ENCODE measurements around the gene CAMK1. TPM values are rescaled to one million over a fixed set of nuclear protein-coding genes. Genes with fewer than 3 reads are reported as not detected.

The CAMK1 gene
- total RNA-seq, 2 donors from 2014 or later: 1.9 to 2.2 TPM

DNA sequence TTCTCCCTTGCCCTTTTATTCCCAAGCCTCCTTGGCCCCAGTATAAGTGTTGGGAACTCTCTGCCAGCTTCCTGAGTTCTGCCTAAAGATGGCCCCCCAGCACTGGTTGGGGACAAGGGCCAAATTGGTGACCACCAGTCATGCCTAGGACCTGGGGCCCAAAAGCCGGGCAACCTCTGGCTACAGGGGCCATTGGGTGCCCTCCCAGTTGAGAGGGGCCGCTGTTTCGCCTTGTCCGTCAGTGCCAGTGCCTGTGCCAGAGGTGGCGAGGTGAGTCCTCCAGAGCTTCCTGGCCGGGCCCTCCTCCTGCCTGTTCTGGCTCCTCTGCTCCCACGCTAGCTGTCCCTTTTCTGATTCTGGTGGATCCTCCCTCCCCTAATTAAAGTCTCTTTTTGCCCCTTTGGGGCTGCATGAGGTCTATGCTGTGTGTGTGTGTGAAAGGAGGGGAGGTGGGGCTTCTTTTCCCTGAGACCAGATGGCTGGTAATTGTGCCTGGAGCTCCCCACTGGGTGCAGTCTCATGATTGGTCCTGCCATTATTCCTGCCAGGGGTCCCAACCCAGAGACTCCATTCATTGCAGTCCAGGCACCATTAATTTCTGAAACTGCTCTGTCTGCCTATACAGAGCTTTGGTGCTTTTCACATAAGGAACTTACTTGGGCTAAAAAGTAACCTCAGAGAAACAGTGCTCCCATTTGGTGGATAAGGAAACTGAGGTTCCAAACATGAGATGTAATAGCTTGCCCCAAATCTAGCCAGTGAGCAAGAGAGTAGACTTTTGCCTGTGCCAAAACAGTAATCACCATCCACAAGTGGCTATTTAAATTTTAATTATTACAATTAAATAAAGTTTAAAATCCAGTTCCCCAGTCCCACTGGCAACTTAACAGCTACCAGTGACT is 37.2 kb upstream of the CAMK1 start:
- Mint-ChIP-seq H3K27me3 (no peaks in the 10 kb centered on the region), H3K4me3 (no peak overlapping the region), H3K36me3 (ENCODE audit: low read depth) (peaks cover 12% of the 10 kb centered on the region), H3K27ac (peak overlapping the region; percentile 94), H3K4me1 (peaks cover 44% of the 10 kb centered on the region)
- no peak for ATAC-seq
- no peaks in the 10 kb centered on the region for H3K9me3 ChIP-seq (ENCODE audit: control insufficient read depth, low read length, poor library complexity, severe bottlenecking)
- DNase-seq: no peak

DNA sequence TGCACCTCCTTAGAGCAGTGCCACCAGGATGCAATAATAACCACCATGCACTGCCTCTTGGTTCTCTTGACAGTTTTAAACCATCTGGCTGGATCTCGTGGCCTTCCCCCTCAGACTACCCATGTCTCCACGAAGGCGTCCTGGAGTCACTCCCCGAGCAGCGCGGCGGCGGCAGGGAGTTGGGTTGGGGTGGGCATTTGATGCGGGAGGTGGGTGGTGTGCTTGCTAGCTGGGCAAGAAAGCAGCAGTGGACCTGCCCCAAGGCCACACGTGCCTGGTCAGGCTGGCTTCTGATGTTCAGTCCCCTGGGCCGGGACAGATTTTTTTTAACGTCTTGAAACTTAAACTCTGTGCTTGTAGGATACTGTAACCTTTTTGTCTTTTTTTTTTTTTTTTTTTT is 36.4 kb upstream of the CAMK1 start:
- ATAC-seq (no peak), DNase-seq (no peak)
- no peaks in the 10 kb centered on the region for H3K27me3 Mint-ChIP-seq
- H3K4me3 Mint-ChIP-seq: no peak overlapping the region
- peaks cover 37% of the 10 kb centered on the region for H3K4me1 Mint-ChIP-seq
- peaks cover 7% of the 10 kb centered on the region for H3K36me3 Mint-ChIP-seq (ENCODE audit: low read depth)
- H3K9me3 ChIP-seq (ENCODE audit: control insufficient read depth, low read length, poor library complexity, severe bottlenecking): no peaks in the 10 kb centered on the region
- no peak overlapping the region for H3K27ac Mint-ChIP-seq

DNA sequence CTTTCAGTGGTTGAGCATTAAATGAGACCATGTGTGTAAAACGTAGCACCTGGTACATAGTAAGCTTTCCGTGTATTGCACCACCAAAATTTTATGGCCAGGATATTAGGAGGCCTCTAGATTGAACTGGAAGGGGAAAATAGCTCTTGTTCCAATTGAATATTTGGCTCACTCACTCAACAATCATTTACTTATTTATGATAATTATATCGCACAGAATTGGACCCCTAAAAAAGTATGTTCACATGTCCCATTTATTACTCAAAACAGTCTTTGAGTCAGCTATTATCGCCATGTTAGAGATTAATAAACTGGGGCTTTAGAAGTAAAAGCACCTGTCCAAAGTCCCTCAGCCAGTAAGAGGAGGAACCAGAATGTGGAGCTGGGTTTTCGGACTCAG is 35.2 kb upstream of the CAMK1 start:
- Mint-ChIP-seq H3K4me1 (peaks cover 31% of the 10 kb centered on the region), H3K27me3 (no peaks in the 10 kb centered on the region), H3K27ac (no peak overlapping the region), H3K4me3 (no peak overlapping the region), H3K36me3 (ENCODE audit: low read depth) (peaks cover 5% of the 10 kb centered on the region)
- H3K9me3 ChIP-seq (ENCODE audit: control insufficient read depth, low read length, poor library complexity, severe bottlenecking): no peaks in the 10 kb centered on the region
- DNase-seq: no peak
- no peak for ATAC-seq

DNA sequence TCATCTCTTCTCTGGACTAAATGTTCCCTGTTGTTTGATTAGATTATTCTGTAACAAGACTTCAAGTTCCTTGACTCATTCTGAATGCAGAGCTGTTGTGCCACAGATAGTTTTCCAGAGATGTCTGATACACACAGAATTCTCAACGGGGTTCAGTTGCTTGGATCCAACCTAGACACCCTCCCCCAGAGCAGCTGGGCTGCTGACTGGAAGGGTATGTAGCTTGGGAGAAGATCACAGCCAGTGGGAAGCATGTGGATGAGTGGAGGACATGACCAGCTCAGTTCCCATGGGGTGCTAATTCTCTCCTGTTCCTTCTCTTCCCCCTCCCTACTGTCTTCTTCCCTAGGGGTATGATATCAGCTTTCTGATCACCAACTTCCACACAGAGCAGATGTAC is 33.7 kb upstream of the CAMK1 start:
- Mint-ChIP-seq H3K4me3 (no peak overlapping the region), H3K27me3 (no peaks in the 10 kb centered on the region), H3K36me3 (ENCODE audit: low read depth) (peaks cover 5% of the 10 kb centered on the region), H3K27ac (peak overlapping the region; percentile 86), H3K4me1 (peaks cover 20% of the 10 kb centered on the region)
- DNase-seq (no peak), ATAC-seq (no peak)
- H3K9me3 ChIP-seq (ENCODE audit: control insufficient read depth, low read length, poor library complexity, severe bottlenecking): no peaks in the 10 kb centered on the region

DNA sequence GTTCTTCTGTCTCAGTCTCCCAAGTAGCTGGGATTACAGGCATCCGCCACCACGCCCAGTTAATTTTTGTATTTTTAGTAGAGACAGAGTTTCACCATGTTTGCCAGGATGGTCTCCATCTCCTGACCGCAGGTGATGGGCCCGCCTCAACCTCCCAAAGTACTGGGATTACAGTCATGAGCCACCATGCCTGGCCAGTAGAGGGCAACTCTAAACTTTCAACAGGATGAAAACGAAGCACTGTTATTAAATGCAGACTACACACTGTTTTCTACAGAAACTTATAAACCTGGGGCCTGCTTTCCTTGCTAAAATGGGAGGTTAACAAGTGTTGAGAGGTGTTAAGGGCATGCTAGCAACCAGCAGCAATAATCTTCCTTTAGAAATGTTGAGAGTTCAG is 30.8 kb upstream of the CAMK1 start:
- H3K4me3 Mint-ChIP-seq: no peak overlapping the region
- H3K36me3 Mint-ChIP-seq (ENCODE audit: low read depth): peaks cover 5% of the 10 kb centered on the region
- H3K9me3 ChIP-seq (ENCODE audit: control insufficient read depth, low read length, poor library complexity, severe bottlenecking): no peaks in the 10 kb centered on the region
- no peaks in the 10 kb centered on the region for H3K27me3 Mint-ChIP-seq
- ATAC-seq: no peak
- H3K27ac Mint-ChIP-seq: no peak overlapping the region
- peaks cover 17% of the 10 kb centered on the region for H3K4me1 Mint-ChIP-seq
- no peak for DNase-seq

GRCh38 chr3:9797196-9797945 is 27.6 kb upstream of the CAMK1 start:
- ATAC-seq (no peak), DNase-seq (no peak)
- Mint-ChIP-seq H3K4me1 (peaks cover 25% of the 10 kb centered on the region), H3K27ac (peak overlapping the region; percentile 72), H3K36me3 (ENCODE audit: low read depth) (peaks cover 5% of the 10 kb centered on the region), H3K4me3 (no peak overlapping the region), H3K27me3 (no peaks in the 10 kb centered on the region)
- no peaks in the 10 kb centered on the region for H3K9me3 ChIP-seq (ENCODE audit: control insufficient read depth, low read length, poor library complexity, severe bottlenecking)

- peaks cover 6% of the 10 kb centered on the region for H3K36me3 Mint-ChIP-seq (ENCODE audit: low read depth)
- H3K4me3 Mint-ChIP-seq: peak overlapping the region; percentile 67
- H3K27ac Mint-ChIP-seq: peak overlapping the region; percentile 96
Measured at GRCh38 chr3:9795207-9795606, 25.5 kb upstream of the CAMK1 start.

GRCh38 chr3:9794400-9794799 is 24.7 kb upstream of the CAMK1 start:
- Mint-ChIP-seq H3K27me3 (no peaks in the 10 kb centered on the region), H3K27ac (peak overlapping the region; percentile 96), H3K4me3 (peak overlapping the region; percentile 97), H3K4me1 (peaks cover 34% of the 10 kb centered on the region), H3K36me3 (ENCODE audit: low read depth) (peaks cover 9% of the 10 kb centered on the region)
- no peak for DNase-seq
- ATAC-seq: no peak
- H3K9me3 ChIP-seq (ENCODE audit: control insufficient read depth, low read length, poor library complexity, severe bottlenecking): no peaks in the 10 kb centered on the region

More at GRCh38 chr3:9795207-9795606, 25.5 kb upstream of the CAMK1 start:
- Mint-ChIP-seq H3K27me3 (no peaks in the 10 kb centered on the region), H3K4me1 (peaks cover 31% of the 10 kb centered on the region)
- DNase-seq (no peak), ATAC-seq (no peak)
- no peaks in the 10 kb centered on the region for H3K9me3 ChIP-seq (ENCODE audit: control insufficient read depth, low read length, poor library complexity, severe bottlenecking)

DNA sequence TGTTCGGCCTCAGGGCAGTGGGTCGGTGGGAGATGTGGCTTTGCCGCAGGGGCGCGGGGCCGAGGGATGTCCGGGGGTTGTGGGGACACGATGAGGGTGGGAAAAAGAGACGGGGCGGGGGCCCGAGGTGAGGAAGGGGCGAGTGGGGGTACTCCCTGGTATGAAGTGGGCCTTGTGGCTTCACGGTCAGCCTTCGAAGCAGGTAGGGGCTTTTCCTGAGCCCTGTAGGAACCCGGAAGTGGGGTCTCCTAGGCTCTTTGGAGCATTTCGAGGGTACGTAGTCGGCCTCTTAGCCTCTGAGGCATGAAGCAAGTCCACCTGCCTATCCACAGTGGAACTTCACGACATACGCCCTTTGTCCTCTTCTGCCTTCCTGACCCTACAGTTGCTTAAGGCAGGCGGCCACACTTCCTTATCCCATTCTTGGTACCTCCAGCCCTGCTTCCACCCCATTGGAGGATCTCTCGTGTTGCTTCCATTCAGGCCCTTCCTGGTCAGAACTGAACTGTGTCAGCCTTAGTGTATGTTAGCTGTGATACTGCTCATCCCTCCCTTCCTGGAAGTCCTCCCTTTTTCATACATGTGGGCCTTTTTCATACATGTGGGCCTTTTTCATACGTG is 23.5 kb upstream of the CAMK1 start:
- peaks cover 12% of the 10 kb centered on the region for H3K36me3 Mint-ChIP-seq (ENCODE audit: low read depth)
- H3K4me3 Mint-ChIP-seq: peak overlapping the region; percentile 97
- ATAC-seq (no peak), DNase-seq (peak in 2 of 3 donors; percentile 12 to 15)
- no peaks in the 10 kb centered on the region for H3K9me3 ChIP-seq (ENCODE audit: control insufficient read depth, low read length, poor library complexity, severe bottlenecking)
- no peaks in the 10 kb centered on the region for H3K27me3 Mint-ChIP-seq
- H3K4me1 Mint-ChIP-seq: peaks cover 34% of the 10 kb centered on the region
- peak overlapping the region; percentile 96 for H3K27ac Mint-ChIP-seq

DNA sequence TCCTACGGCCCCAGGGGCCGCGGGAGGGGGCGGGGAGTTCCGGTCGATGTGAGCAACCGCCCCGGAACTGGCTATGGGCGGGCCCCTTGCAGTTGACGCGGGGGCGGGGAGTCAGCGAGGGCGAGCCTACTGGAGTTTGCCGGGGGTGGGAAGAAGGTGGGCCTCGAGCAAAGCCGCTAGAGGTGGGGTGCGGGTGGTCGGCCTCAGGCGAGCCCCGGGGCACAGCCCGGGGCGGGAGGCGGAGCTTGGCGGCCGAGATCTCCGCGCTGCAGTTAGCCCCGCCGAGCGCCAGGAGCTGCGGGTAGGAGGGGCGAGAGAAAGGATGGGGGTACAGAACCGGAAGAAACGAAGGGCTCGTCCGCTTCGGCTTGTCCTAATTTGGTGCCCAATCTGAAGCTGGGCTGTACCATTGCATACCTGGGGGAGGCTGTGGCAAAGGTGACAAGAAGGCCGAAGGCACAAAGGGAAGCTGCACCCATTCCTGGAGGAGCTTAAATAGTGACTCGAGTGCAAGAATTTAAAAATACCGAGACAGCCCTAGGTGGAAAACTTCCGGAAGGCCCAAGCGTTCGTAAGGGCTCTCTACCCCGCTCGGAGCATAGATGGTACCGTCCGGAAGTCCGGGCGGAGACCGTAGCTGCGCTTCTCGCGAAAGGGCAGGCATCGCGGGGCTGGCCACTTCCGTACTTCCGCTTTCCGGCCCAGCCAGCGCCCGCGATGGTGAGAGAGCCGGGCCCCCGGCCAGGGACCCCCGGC is 22.8 kb upstream of the CAMK1 start, which contains the start of the genes ARPC4 and TADA3:
Gene ARPC4 (plus strand): TSS at position 678 of the 756 bp plus-strand sequence. CDS start 40 bp downstream, at position 718.
Gene TADA3 (minus strand): TSS at position 69 of the 756 bp plus-strand sequence. CDS start 1,007 bp downstream, outside the sequence.
- H3K4me3 Mint-ChIP-seq: peak within 1 kb of the TSS; percentile 97
- H3K27ac Mint-ChIP-seq: peak within 1 kb of the TSS; percentile 96
- ATAC-seq: peak; percentile 88
- H3K36me3 Mint-ChIP-seq (ENCODE audit: low read depth): peaks cover 15% of the 10 kb centered on the region
- H3K27me3 Mint-ChIP-seq: no peaks in the 10 kb centered on the region
- H3K9me3 ChIP-seq (ENCODE audit: control insufficient read depth, low read length, poor library complexity, severe bottlenecking): no peaks in the 10 kb centered on the region
- DNase-seq: peak; percentile 80 to 87 (median 84)
- peaks cover 35% of the 10 kb centered on the region for H3K4me1 Mint-ChIP-seq

GRCh38 chr3:9791790-9792404 is 22.1 kb upstream of the CAMK1 start:
- ATAC-seq: no peak
- no peak for DNase-seq
- Mint-ChIP-seq H3K4me3 (peak overlapping the region; percentile 97), H3K27me3 (no peaks in the 10 kb centered on the region), H3K27ac (peak overlapping the region; percentile 96), H3K4me1 (peaks cover 40% of the 10 kb centered on the region), H3K36me3 (ENCODE audit: low read depth) (peaks cover 16% of the 10 kb centered on the region)
- no peaks in the 10 kb centered on the region for H3K9me3 ChIP-seq (ENCODE audit: control insufficient read depth, low read length, poor library complexity, severe bottlenecking)

DNA sequence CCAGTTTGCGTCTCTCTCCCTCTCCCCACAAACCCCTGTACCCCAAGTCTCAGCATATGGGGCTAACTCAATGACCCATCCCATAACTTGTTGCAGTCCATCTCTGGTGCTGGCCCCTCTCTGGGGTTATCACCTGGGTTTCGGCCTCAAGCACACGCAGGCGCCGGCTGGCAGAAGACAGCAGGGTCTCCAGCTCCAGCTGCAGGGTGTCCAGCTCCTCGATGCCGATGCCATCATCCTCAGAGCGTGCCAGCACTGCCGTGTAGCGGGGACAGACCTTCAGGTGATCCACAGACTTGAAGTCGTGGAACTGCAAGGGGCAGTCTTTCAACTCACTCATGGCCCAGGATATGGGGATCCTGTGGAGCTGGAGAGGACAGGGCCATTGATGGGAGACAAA is 21.4 kb upstream of the CAMK1 start:
- Mint-ChIP-seq H3K4me1 (peaks cover 38% of the 10 kb centered on the region), H3K4me3 (peak overlapping the region; percentile 55), H3K27ac (no peak overlapping the region), H3K36me3 (ENCODE audit: low read depth) (peaks cover 16% of the 10 kb centered on the region), H3K27me3 (no peaks in the 10 kb centered on the region)
- no peak for DNase-seq
- no peak for ATAC-seq
- no peaks in the 10 kb centered on the region for H3K9me3 ChIP-seq (ENCODE audit: control insufficient read depth, low read length, poor library complexity, severe bottlenecking)

Measured in T-helper 17 cell (primary cell).